A549 (cell line): ENCODE measurements around the gene ATP10A. TPM values are rescaled to one million over a fixed set of nuclear protein-coding genes. Genes with fewer than 3 reads are reported as not detected.
A peak's percentile ranks its signal among the peaks of the same experiment; 100 is the strongest.
"Not testable (repeated sequence)": the region's sequence is repeated elsewhere in the genome, so short reads cannot be mapped to it uniquely, and the experiment has no call there.

Experiments
- ATAC-seq, 2 experiments: fragments of 200-7000 bp in 1 of 2; fragments of >200 bp in 1 of 2; cut with Nextera tagmentation in 1 of 2; cut with Tn5 transposase in 1 of 2; 3 replicates each; pipeline versions ENCODE4 v1.8.0 to v1.9.1; 2018 to 2020; ENCODE audit warnings: mild to moderate bottlenecking in 1 of 2, moderate library complexity in 1 of 2
- CTCF ChIA-PET: fragments of 300-600 bp; sonication (Branson Sonifier 250); formaldehyde crosslinking; extraction: SDS; loops from one replicate; lab custom pipeline; 2021; ENCODE audit warnings: antibody characterized with exemption, inconsistent platforms; lab: Yijun Ruan, JAX
- POLR2A ChIA-PET: fragments of 350-600 bp; formaldehyde crosslinking; extraction: SDS; loops from one replicate; lab custom pipeline; 2021; ENCODE audit warnings: antibody characterized with exemption, inconsistent platforms; lab: Yijun Ruan, JAX
- DNase-seq, 2 experiments: peaks; one replicate each; pipeline versions ENCODE4 v3.0.0 to v3.0.0-alpha.2; 2011 to 2016; ENCODE audit warnings: low read depth in 1 of 2, low spot score in 1 of 2
- FAIRE-seq: peaks from 2 replicates; lab custom pipeline; 2011; peaks lifted over from hg19 to GRCh38; lab: Jason Lieb, UNC
- H3K27ac ChIP-seq, 2 experiments: fragments of >200 bp; sonication (Bioruptor Twin); formaldehyde crosslinking; 3 replicates each; pipeline ENCODE4 v1.5.1; 2016 to 2017
- H3K4me1 ChIP-seq: fragments of >200 bp; sonication (Bioruptor Twin); formaldehyde crosslinking; 3 replicates; pipeline ENCODE4 v1.6.1; 2016
- H3K4me2 ChIP-seq: fragments of >200 bp; sonication (Bioruptor Twin); formaldehyde crosslinking; 3 replicates; pipeline ENCODE4 v1.6.1; 2016
- H3K4me3 ChIP-seq: fragments of >200 bp; sonication (Bioruptor Twin); formaldehyde crosslinking; 3 replicates; pipeline ENCODE4 v1.5.1; 2016
- H3K9me3 ChIP-seq: fragments of >200 bp; sonication (Bioruptor Twin); formaldehyde crosslinking; 3 replicates; pipeline ENCODE4 v1.6.1; 2016
- ATOH8 ChIP-seq: fragments of 250-450 bp; sonication (Bioruptor Pico); IDR thresholded peaks from 2 replicates; pipeline ENCODE4 v1.5.0; 2020; ENCODE audit warnings: low read depth, mild to moderate bottlenecking, moderate library complexity
- BHLHE40 ChIP-seq: IDR thresholded peaks from 2 replicates; pipeline ENCODE4 v1.6.1; 2012; ENCODE audit warnings: low read depth, low read length, inconsistent platforms
- CEBPB ChIP-seq, 2 experiments: fragments of >200 bp in 1 of 2; sonication (Bioruptor Twin) in 1 of 2; formaldehyde crosslinking in 1 of 2; IDR thresholded peaks; 2 replicates each; pipeline ENCODE4 v1.6.1; 2012 to 2016
- CHD2 ChIP-seq: fragments of 150-350 bp; IDR thresholded peaks from 2 replicates; pipeline ENCODE4 v1.6.1; 2014; ENCODE audit warnings: low read length; ENCODE audit not compliant: partially characterized antibody
- CHD4 ChIP-seq: fragments of 200-600 bp; sonication (generic); IDR thresholded peaks from 2 replicates; pipeline ENCODE4 v1.6.1; 2016; ENCODE audit warnings: antibody characterized with exemption, mild to moderate bottlenecking, borderline replicate concordance
- EP300 ChIP-seq, 2 experiments: fragments of >200 bp; sonication (Bioruptor Twin); formaldehyde crosslinking; IDR thresholded peaks; 2 replicates in 1 of 2; 3 replicates in 1 of 2; pipeline ENCODE4 v1.6.1; 2016 to 2017
- ESRRA ChIP-seq: fragments of 150-350 bp; IDR thresholded peaks from 2 replicates; pipeline ENCODE4 v1.6.1; 2014; ENCODE audit warnings: mild to moderate bottlenecking, low read length, borderline replicate concordance
- FOSL2 ChIP-seq, 2 experiments: fragments of 450-650 bp in 1 of 2; fragments of >200 bp in 1 of 2; sonication (Bioruptor Twin) in 1 of 2; formaldehyde crosslinking; IDR thresholded peaks; 2 replicates each; pipeline versions ENCODE4 v1.5.0 to v1.6.1; 2016 to 2020; ENCODE audit warnings: mild to moderate bottlenecking in 1 of 2, moderate library complexity in 1 of 2
- FOXS1 ChIP-seq: fragments of 250-450 bp; sonication (Bioruptor Pico); IDR thresholded peaks from 2 replicates; pipeline ENCODE4 v1.5.0; 2020; ENCODE audit warnings: mild to moderate bottlenecking, moderate library complexity
- HES2 ChIP-seq: fragments of >200 bp; sonication (Bioruptor Twin); formaldehyde crosslinking; IDR thresholded peaks from 2 replicates; pipeline ENCODE4 v1.6.1; 2016
- HOXB13 ChIP-seq: fragments of 250-450 bp; sonication (Bioruptor Pico); IDR thresholded peaks from 2 replicates; pipeline ENCODE4 v1.5.0; 2020; ENCODE audit warnings: low read depth, mild to moderate bottlenecking, moderate library complexity
- HOXB5 ChIP-seq: fragments of 250-450 bp; sonication (Bioruptor Pico); IDR thresholded peaks from 2 replicates; pipeline ENCODE4 v1.5.0; 2020; ENCODE audit warnings: mild to moderate bottlenecking, moderate library complexity
- JUNB ChIP-seq: fragments of >200 bp; sonication (Bioruptor Twin); formaldehyde crosslinking; IDR thresholded peaks from 2 replicates; pipeline ENCODE4 v1.6.1; 2016
- KDM1A ChIP-seq: fragments of 200-600 bp; sonication (generic); IDR thresholded peaks from 2 replicates; pipeline ENCODE4 v1.6.1; 2016; ENCODE audit warnings: low read depth, mild to moderate bottlenecking
- KDM5A ChIP-seq: fragments of 200-600 bp; sonication (generic); IDR thresholded peaks from 2 replicates; pipeline ENCODE4 v1.6.1; 2016; ENCODE audit warnings: antibody characterized with exemption, mild to moderate bottlenecking
- MAFK ChIP-seq: fragments of 450-650 bp; IDR thresholded peaks from 2 replicates; pipeline ENCODE4 v1.6.1; 2014; ENCODE audit not compliant: partially characterized antibody
- MAX ChIP-seq: IDR thresholded peaks from 2 replicates; pipeline ENCODE4 v1.6.1; 2012
- MYC ChIP-seq: IDR thresholded peaks from 2 replicates; pipeline ENCODE4 v1.6.1; 2012; ENCODE audit warnings: mild to moderate bottlenecking, inconsistent platforms, low read length, improper control_type of control experiment, borderline replicate concordance
- NFE2L2 ChIP-seq: fragments of 150-350 bp; conservative IDR thresholded peaks from 2 replicates; pipeline ENCODE4 v1.6.1; 2014; ENCODE audit warnings: low read length
- NPAS2 ChIP-seq: fragments of 250-450 bp; sonication (Bioruptor Pico); IDR thresholded peaks from 2 replicates; pipeline ENCODE4 v1.8.0; 2022; ENCODE audit warnings: mild to moderate bottlenecking, moderate library complexity, borderline replicate concordance
- RAD21 ChIP-seq, 2 experiments: fragments of >200 bp in 1 of 2; sonication (Bioruptor Twin) in 1 of 2; formaldehyde crosslinking in 1 of 2; IDR thresholded peaks in 1 of 2; conservative IDR thresholded peaks in 1 of 2; 2 replicates in 1 of 2; 3 replicates in 1 of 2; pipeline ENCODE4 v1.6.1; 2012 to 2018; ENCODE audit warnings: inconsistent platforms in 1 of 2
- RARB ChIP-seq: fragments of 250-450 bp; sonication (Bioruptor Pico); IDR thresholded peaks from 2 replicates; pipeline ENCODE4 v1.8.0; 2021; ENCODE audit warnings: mild to moderate bottlenecking, moderate library complexity
- RNF2 ChIP-seq: fragments of 200-600 bp; sonication (generic); IDR thresholded peaks from 2 replicates; pipeline ENCODE4 v1.6.1; 2016; ENCODE audit warnings: low read depth, mild to moderate bottlenecking, antibody characterized with exemption, moderate library complexity, borderline replicate concordance
- SMC3 ChIP-seq: fragments of >200 bp; sonication (Bioruptor Twin); formaldehyde crosslinking; IDR thresholded peaks from 3 replicates; pipeline ENCODE4 v1.6.1; 2018; ENCODE audit warnings: inconsistent platforms
- SREBF2 ChIP-seq: fragments of 450-650 bp; IDR thresholded peaks from 2 replicates; pipeline ENCODE4 v1.6.1; 2014; ENCODE audit warnings: mild to moderate bottlenecking, moderate library complexity
- TP53 ChIP-seq: fragments of 250-450 bp; sonication (Bioruptor Pico); IDR thresholded peaks from 2 replicates; pipeline ENCODE4 v1.5.0; 2021; ENCODE audit warnings: mild to moderate bottlenecking, moderate library complexity
- USF2 ChIP-seq: fragments of 450-650 bp; IDR thresholded peaks from 2 replicates; pipeline ENCODE4 v1.6.1; 2014; ENCODE audit warnings: antibody characterized with exemption
- WGBS: methylation state at CpG from one replicate; pipeline ENCODE4 v1.1.6; 2017; ENCODE audit errors: missing lambda C conversion rate; 5-methylcytosine and 5-hydroxymethylcytosine counted together
- polyA plus RNA-seq, 4 experiments: library from polyadenylated mRNA; depleted of rRNA in 3 of 4; stranded (reverse); fragments of >200 nt; fragmentation: RNase III in 1 of 4; extraction: RNeasy Plus Mini Kit Qiagen cat#74134 plus additional on column Dnase treatment in 1 of 4; gene quantifications; 2 replicates in 3 of 4; 3 replicates in 1 of 4; pipeline ENCODE4 v1.2.3, GENCODE V29; 2011 to 2017
- TF ChIP-seq, protein P1 (sequence below): fragments of >200 bp; sonication (Bioruptor Twin); formaldehyde crosslinking; IDR thresholded peaks from 3 replicates; pipeline ENCODE4 v1.6.1; 2016

The ATP10A gene
- polyA plus RNA-seq, 2 of the 4 experiments (the other 2 are of a cell fraction) = 5.9 to 7.6 TPM

DNA sequence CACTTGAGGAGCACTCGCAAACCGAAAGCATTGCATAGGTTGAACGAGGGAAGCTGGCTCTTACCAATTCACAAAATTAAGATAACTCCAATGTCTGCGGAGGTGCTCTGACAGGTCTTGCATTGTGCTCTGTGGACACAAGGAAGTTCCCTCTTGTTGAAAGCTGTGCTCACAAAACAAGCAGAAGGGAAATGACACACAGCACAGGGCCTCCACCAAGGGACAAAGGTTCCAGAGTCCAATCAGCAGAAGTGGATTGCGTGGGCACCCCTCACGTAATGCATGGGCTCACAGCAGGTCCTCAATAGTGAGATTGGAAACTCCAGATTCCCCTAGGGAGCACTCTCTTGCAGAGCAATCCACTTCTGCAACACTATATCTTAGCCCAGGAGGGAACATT is 89.9 kb downstream of the ATP10A start:
- CTCF ChIA-PET = no interaction called here
- no peak overlapping the region for H3K4me3 ChIP-seq
- ATAC-seq (no peak), FAIRE-seq (no peak), DNase-seq (no peak)
- TF ChIP-seq CHD4 = no peak
- TF ChIP-seq NPAS2 (CRISPR knock-in tag) = no peak
- TF ChIP-seq KDM5A = no peak
- TF ChIP-seq RNF2 = no peak
- no peak for TF ChIP-seq HES2
- no peak for TF ChIP-seq CHD2
- TF ChIP-seq HOXB5 = no peak
- TF ChIP-seq NFE2L2 = no peak
- TF ChIP-seq RAD21 (conservative IDR thresholded peaks at IDR 0.05 in 1 of 2, IDR thresholded peaks at IDR 0.05 in 1 of 2) = no peak
- no peak for TF ChIP-seq BHLHE40
- TF ChIP-seq FOSL2 (IDR thresholded peaks at IDR 0.05) = no peak
- TF ChIP-seq FOSL2 (CRISPR knock-in tag; IDR thresholded peaks at IDR 0.05) = no peak
- TF ChIP-seq FOXS1 (CRISPR knock-in tag) = no peak
- TF ChIP-seq CEBPB (IDR thresholded peaks at IDR 0.05) = no peak
- no peak for TF ChIP-seq KDM1A
- TF ChIP-seq SREBF2 = no peak
- no peak for TF ChIP-seq JUNB
- TF ChIP-seq, protein P1, sequence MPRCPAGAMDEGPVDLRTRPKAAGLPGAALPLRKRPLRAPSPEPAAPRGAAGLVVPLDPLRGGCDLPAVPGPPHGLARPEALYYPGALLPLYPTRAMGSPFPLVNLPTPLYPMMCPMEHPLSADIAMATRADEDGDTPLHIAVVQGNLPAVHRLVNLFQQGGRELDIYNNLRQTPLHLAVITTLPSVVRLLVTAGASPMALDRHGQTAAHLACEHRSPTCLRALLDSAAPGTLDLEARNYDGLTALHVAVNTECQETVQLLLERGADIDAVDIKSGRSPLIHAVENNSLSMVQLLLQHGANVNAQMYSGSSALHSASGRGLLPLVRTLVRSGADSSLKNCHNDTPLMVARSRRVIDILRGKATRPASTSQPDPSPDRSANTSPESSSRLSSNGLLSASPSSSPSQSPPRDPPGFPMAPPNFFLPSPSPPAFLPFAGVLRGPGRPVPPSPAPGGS = no peak
- no peak for TF ChIP-seq RARB (CRISPR knock-in tag)
- TF ChIP-seq TP53 (CRISPR knock-in tag) = no peak
- TF ChIP-seq ATOH8 (CRISPR knock-in tag) = no peak
- peak overlapping the region; percentile 21; the same call in 1 of the 3 replicates for H3K4me2 ChIP-seq
- peak overlapping the region in 1 of 2 experiments; percentile 48; a peak in 2 of 6 replicates for H3K27ac ChIP-seq
- H3K4me1 ChIP-seq = peaks cover 35% of the 10 kb centered on the region
- no peaks in the 10 kb centered on the region for H3K9me3 ChIP-seq
- WGBS = 81% methylated on average over 6 of the region's 6 CpGs
- POLR2A ChIA-PET = no interaction called here

DNA sequence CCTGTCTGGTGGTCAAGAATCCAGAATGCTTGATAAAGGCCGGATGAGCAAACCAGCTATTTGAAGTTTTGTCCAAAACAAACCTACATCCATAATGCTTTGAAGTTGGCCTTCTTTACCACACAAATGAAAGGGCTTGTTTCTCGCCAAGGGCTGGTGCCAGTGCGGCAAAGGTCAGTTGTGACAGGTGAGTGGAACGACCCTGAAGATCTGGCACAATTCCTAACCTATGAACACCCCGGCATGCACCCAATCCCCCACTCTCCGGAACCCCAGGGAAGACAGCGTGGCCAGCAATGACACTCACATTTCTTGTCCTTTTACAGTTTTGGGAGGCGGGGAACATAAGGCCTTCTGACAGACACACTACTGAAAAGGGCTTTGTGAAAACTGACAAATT is 90.6 kb downstream of the ATP10A start:
- no peak for FAIRE-seq
- H3K4me3 ChIP-seq = no peak overlapping the region
- TF ChIP-seq HOXB5 = no peak
- no peak for TF ChIP-seq RAD21 (conservative IDR thresholded peaks at IDR 0.05 in 1 of 2, IDR thresholded peaks at IDR 0.05 in 1 of 2)
- TF ChIP-seq ESRRA = no peak
- no peak for TF ChIP-seq HOXB13 (CRISPR knock-in tag)
- no peak for TF ChIP-seq USF2
- no peak for TF ChIP-seq EP300 (IDR thresholded peaks at IDR 0.05)
- TF ChIP-seq MAX = no peak
- TF ChIP-seq MAFK = no peak
- TF ChIP-seq SMC3 = no peak
- TF ChIP-seq CHD4 = no peak
- no peak for TF ChIP-seq NPAS2 (CRISPR knock-in tag)
- TF ChIP-seq MYC = no peak
- TF ChIP-seq TP53 (CRISPR knock-in tag) = no peak
- no peak for TF ChIP-seq RNF2
- H3K9me3 ChIP-seq = no peaks in the 10 kb centered on the region
- ChIA-PET CTCF (interaction anchor here (1.0 to 1.7 kb wide), 2 partner anchors 11 to 51 kb away, joined by 3 to 6 read pairs; no protein-coding TSS in a partner anchor), POLR2A (no interaction called here)
- H3K27ac ChIP-seq = peak overlapping the region in 1 of 2 experiments; percentile 41; a peak in 1 of 6 replicates
- WGBS = 97% methylated on average over 8 of the region's 8 CpGs
- no peak for DNase-seq
- no peak for ATAC-seq
- H3K4me1 ChIP-seq = peaks cover 35% of the 10 kb centered on the region
- H3K4me2 ChIP-seq = no peak overlapping the region

DNA sequence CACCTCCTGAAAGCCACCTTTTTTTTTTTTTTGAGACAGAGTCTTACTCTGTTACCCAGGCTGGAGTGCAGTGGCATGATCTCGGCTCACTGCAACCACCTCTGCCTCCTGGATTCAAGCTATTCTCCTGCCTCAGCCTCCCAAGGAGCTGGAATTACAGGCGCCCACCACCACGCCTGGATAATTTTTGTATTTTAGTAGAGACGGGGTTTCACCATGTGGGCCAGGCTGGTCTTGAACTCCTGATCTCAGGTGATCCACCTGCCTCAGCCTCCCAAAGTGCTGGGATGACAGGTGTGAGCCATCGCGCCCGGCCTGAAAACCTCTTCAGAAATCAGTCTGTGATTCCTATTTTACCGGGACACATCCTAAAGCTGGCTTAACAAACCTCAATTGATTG is 91.4 kb downstream of the ATP10A start:
- POLR2A ChIA-PET, H3K9me3 ChIP-seq, DNase-seq, H3K4me3 ChIP-seq, FAIRE-seq, H3K27ac ChIP-seq, H3K4me2 ChIP-seq, ATAC-seq: not testable (repeated sequence)
- WGBS = 95% methylated on average over 7 of the region's 8 CpGs
- peaks cover 34% of the 10 kb centered on the region for H3K4me1 ChIP-seq
- CTCF ChIA-PET = interaction anchor here (0.9 to 1.7 kb wide), 3 partner anchors 11 to 162 kb away, joined by 3 to 6 read pairs (median 4); no protein-coding TSS in a partner anchor
